IMR-90 (cell line): ENCODE results near the gene SPACA6. TPM values are rescaled to one million over a fixed set of nuclear protein-coding genes. Genes with fewer than 3 reads are reported as not detected.

Experiments
- ATAC-seq: fragments of 200-7000 bp; cut with Tn5 transposase; 2 replicates; pipeline ENCODE4 v1.9.1; 2020; ENCODE audit warnings: low read depth, mild to moderate bottlenecking, moderate library complexity
- BruUV-seq: library from RNA; stranded (reverse); fragments of 400-500 nt; replicated peaks from 2 replicates; lab custom pipeline; 2021; lab: Mats Ljungman, UMichigan
- CTCF ChIA-PET: fragments of 300-600 bp; formaldehyde crosslinking; extraction: SDS; loops from one replicate; lab custom pipeline; 2021; ENCODE audit warnings: antibody characterized with exemption; lab: Yijun Ruan, JAX
- POLR2A ChIA-PET: fragments of 300-600 bp; sonication (Branson Sonifier 250); formaldehyde crosslinking; loops from one replicate; lab custom pipeline; 2022; ENCODE audit warnings: antibody characterized with exemption; ENCODE audit not compliant: unreplicated experiment; lab: Charles Lee
- DNase-seq: peaks from one replicate; pipeline ENCODE4 v3.0.0; 2013
- H2AFZ ChIP-seq: replicated peaks from 2 replicates; pipeline ENCODE3; 2013; ENCODE audit warnings: low read length, mild to moderate bottlenecking; ENCODE audit not compliant: poor library complexity
- H2AK5ac ChIP-seq: 2 replicates; pipeline ENCODE4 v1.6.1; 2013; ENCODE audit warnings: low read depth, low read length, inconsistent platforms
- H2AK9ac ChIP-seq: replicated peaks from 2 replicates; pipeline ENCODE3; 2013; ENCODE audit warnings: mild to moderate bottlenecking, low read depth, low read length, moderate library complexity; ENCODE audit not compliant: poor library complexity
- H2BK120ac ChIP-seq: 2 replicates; pipeline ENCODE4 v1.6.1; 2013; ENCODE audit warnings: low read depth, low read length, inconsistent platforms
- H2BK15ac ChIP-seq: 3 replicates; pipeline ENCODE4 v1.6.1; 2013; ENCODE audit warnings: low read depth, low read length, inconsistent platforms
- H2BK20ac ChIP-seq: 2 replicates; pipeline ENCODE4 v1.6.1; 2013; ENCODE audit warnings: low read depth, mild to moderate bottlenecking, inconsistent platforms, low read length, moderate library complexity
- H2BK5ac ChIP-seq: 2 replicates; pipeline ENCODE4 v1.6.1; 2013; ENCODE audit warnings: mild to moderate bottlenecking, low read depth, low read length, inconsistent platforms; ENCODE audit not compliant: poor library complexity, severe bottlenecking
- H3K14ac ChIP-seq: replicated peaks from 2 replicates; pipeline ENCODE4 v1.6.1; 2013; ENCODE audit warnings: low read depth, low read length, inconsistent platforms
- H3K18ac ChIP-seq: 2 replicates; pipeline ENCODE4 v1.6.1; 2013; ENCODE audit warnings: low read depth, low read length, control low read depth
- H3K23ac ChIP-seq: 2 replicates; pipeline ENCODE4 v1.6.1; 2013; ENCODE audit warnings: low read depth, low read length, inconsistent platforms
- H3K27ac ChIP-seq: 2 replicates; pipeline ENCODE4 v1.5.1; 2013; ENCODE audit warnings: mild to moderate bottlenecking, control low read depth, low read length; ENCODE audit not compliant: insufficient read depth
- H3K27me3 ChIP-seq: 2 replicates; pipeline ENCODE4 v1.6.1; 2013; ENCODE audit warnings: low read length; ENCODE audit not compliant: control insufficient read depth, insufficient read depth
- H3K36me3 ChIP-seq: 2 replicates; pipeline ENCODE4 v1.6.1; 2013; ENCODE audit warnings: low read length, mixed read lengths; ENCODE audit not compliant: control insufficient read depth, insufficient read depth
- H3K4ac ChIP-seq: 2 replicates; pipeline ENCODE4 v1.6.1; 2013; ENCODE audit warnings: low read depth, low read length, inconsistent platforms
- H3K4me1 ChIP-seq: 2 replicates; pipeline ENCODE4 v1.6.1; 2013; ENCODE audit warnings: low read length, mixed read lengths; ENCODE audit not compliant: control insufficient read depth, insufficient read depth
- H3K4me2 ChIP-seq: 2 replicates; pipeline ENCODE4 v1.6.1; 2013; ENCODE audit warnings: low read depth, mild to moderate bottlenecking, control low read depth, low read length, moderate library complexity
- H3K4me3 ChIP-seq: 2 replicates; pipeline ENCODE4 v1.5.1; 2013; ENCODE audit warnings: low read depth, mild to moderate bottlenecking, control low read depth, low read length, moderate library complexity; ENCODE audit not compliant: insufficient read depth
- H3K56ac ChIP-seq: 2 replicates; pipeline ENCODE4 v1.6.1; 2013; ENCODE audit warnings: low read length, inconsistent platforms; ENCODE audit not compliant: insufficient read depth; ENCODE audit errors: extremely low read depth
- H3K79me1 ChIP-seq, 2 experiments: 2 replicates each; pipeline ENCODE4 v1.6.1; 2013; ENCODE audit warnings: low read length in 2 of 2, inconsistent platforms in 1 of 2, low read depth in 1 of 2
- H3K9ac ChIP-seq: 2 replicates; pipeline ENCODE4 v1.6.1; 2013; ENCODE audit warnings: low read depth, low read length, control low read depth
- H3K9me1 ChIP-seq: 2 replicates; pipeline ENCODE4 v1.6.1; 2013; ENCODE audit warnings: low read length, inconsistent platforms; ENCODE audit not compliant: insufficient read depth
- H3K9me3 ChIP-seq: 2 replicates; pipeline ENCODE4 v1.6.1; 2013; ENCODE audit warnings: low read length; ENCODE audit not compliant: control insufficient read depth, insufficient read depth
- H4K20me1 ChIP-seq: 2 replicates; pipeline ENCODE4 v1.6.1; 2013; ENCODE audit warnings: low read length, inconsistent platforms; ENCODE audit not compliant: insufficient read depth
- H4K5ac ChIP-seq: 2 replicates; pipeline ENCODE4 v1.6.1; 2013; ENCODE audit warnings: mild to moderate bottlenecking, low read depth, low read length, control low read depth
- H4K8ac ChIP-seq, 2 experiments: 2 replicates each; pipeline ENCODE4 v1.6.1; 2013; ENCODE audit warnings: low read depth in 2 of 2, low read length in 2 of 2, control low read depth in 1 of 2, inconsistent platforms in 1 of 2
- H4K91ac ChIP-seq: 2 replicates; pipeline ENCODE4 v1.6.1; 2013; ENCODE audit warnings: low read depth, low read length, inconsistent platforms; ENCODE audit not compliant: insufficient read depth
- CEBPB ChIP-seq: IDR thresholded peaks from 2 replicates; pipeline ENCODE4 v1.6.1; 2012; ENCODE audit warnings: low read depth, low read length, improper control_type of control experiment
- WGBS, 2 experiments: methylation state at CpG; one replicate each; pipeline versions ENCODE4 v1.1.5 to v1.1.7; 2013; ENCODE audit warnings: missing lambda C conversion rate in 2 of 2; ENCODE audit not compliant: insufficient read length in 1 of 2; ENCODE audit errors: extremely low coverage in 2 of 2; 5-methylcytosine and 5-hydroxymethylcytosine counted together
- dilution Hi-C: fragments of 300-500 bp; cut with HindIII; formaldehyde crosslinking; loops from one replicate; pipeline ENCODE4 v1.14.3; 2018; ENCODE audit warnings: low sequenced_read_pairs; ENCODE audit not compliant: unreplicated experiment
- in situ Hi-C: fragments of 300-500 bp; cut with MboI; formaldehyde crosslinking; loops from 3 replicates; pipeline ENCODE4 v1.14.3; 2019; ENCODE audit warnings: low sequenced_read_pairs, inconsistent platforms, mixed read lengths
- intact Hi-C: fragments of 100-400 bp; cut with micrococcal nuclease; formaldehyde crosslinking; loops from 2 replicates; pipeline ENCODE4 v1.10.0; 2022
- polyA plus RNA-seq, 3 experiments: library from polyadenylated mRNA; depleted of rRNA; stranded (reverse); fragments of >200 nt; gene quantifications; 2 replicates each; pipeline ENCODE4 v1.2.3, GENCODE V29; 2012; ENCODE audit warnings: low replicate concordance in 1 of 3
- total RNA-seq: library from RNA; depleted of rRNA; stranded (reverse); fragments of >200 nt; gene quantifications from 2 replicates; pipeline ENCODE4 v1.2.3, GENCODE V29; 2012
- TF ChIP-seq, protein P1 (sequence below): fragments of 150-350 bp; IDR thresholded peaks from 2 replicates; pipeline ENCODE4 v1.6.1; 2017; ENCODE audit warnings: mild to moderate bottlenecking, antibody characterized with exemption, low read length, low read depth

The SPACA6 gene
- total and polyA plus RNA-seq, 2 of the 4 experiments (the other 2 are of a cell fraction), result 1.3 to 13.6 TPM

DNA sequence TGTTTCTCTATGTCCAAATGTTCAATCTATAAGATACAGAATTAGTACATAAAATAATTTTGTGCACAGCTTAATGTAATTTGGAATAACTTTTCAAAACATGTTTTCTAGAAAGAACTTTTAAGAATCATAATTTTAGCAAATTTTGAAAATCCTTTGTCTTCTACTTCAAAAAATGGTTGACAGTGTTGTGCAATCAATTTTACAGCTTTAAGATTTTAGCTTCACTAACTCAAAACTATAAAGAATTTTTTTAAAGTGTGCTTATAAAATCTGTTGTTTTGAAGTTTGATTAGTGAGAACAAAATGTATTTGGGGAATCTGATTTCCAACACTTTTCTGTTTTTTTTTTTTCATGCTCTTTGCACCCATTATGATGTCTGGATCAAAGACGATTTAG is 12.7 kb upstream of the SPACA6 start:
- Histone ChIP-seq H3K56ac (no peak overlapping the region), H4K8ac (no peak overlapping the region), H3K36me3 (no peaks in the 10 kb centered on the region), H3K14ac (no peak overlapping the region), H2AFZ (no peak overlapping the region), H3K4me3 (no peak overlapping the region), H4K5ac (no peak overlapping the region), H3K4ac (no peak overlapping the region), H3K9me3 (no peaks in the 10 kb centered on the region), H2BK15ac (no peak overlapping the region), H3K27ac (no peak overlapping the region), H2BK120ac (no peak overlapping the region), H2AK9ac (no peak overlapping the region), H2BK5ac (no peak overlapping the region), H4K91ac (no peak overlapping the region), H4K20me1 (no peaks in the 10 kb centered on the region), H3K79me1 (no peaks in the 10 kb centered on the region), H2AK5ac (no peak overlapping the region), H2BK20ac (no peak overlapping the region), H3K4me2 (no peak overlapping the region), H3K27me3 (no peaks in the 10 kb centered on the region; the same call in 1 of the 2 replicates), H3K23ac (no peak overlapping the region), H3K9me1 (no peaks in the 10 kb centered on the region), H3K9ac (no peak overlapping the region), H3K18ac (no peak overlapping the region), H3K4me1 (no peaks in the 10 kb centered on the region)
- ATAC-seq (no peak), DNase-seq (no peak)
- ChIA-PET POLR2A (no interaction called here), CTCF (interaction anchor here (0.6 kb wide), 1 partner anchor 20 kb away, joined by 5 read pairs; no protein-coding TSS in a partner anchor)
- intact Hi-C loops (no loop called here), in situ Hi-C loops (no loop called here), dilution Hi-C loops (no loop called here)
- WGBS, 2 experiments, result no CpG with 5 or more reads among the region's 1 CpG
- no TSS peak for BruUV-seq
- TF ChIP-seq, protein P1, sequence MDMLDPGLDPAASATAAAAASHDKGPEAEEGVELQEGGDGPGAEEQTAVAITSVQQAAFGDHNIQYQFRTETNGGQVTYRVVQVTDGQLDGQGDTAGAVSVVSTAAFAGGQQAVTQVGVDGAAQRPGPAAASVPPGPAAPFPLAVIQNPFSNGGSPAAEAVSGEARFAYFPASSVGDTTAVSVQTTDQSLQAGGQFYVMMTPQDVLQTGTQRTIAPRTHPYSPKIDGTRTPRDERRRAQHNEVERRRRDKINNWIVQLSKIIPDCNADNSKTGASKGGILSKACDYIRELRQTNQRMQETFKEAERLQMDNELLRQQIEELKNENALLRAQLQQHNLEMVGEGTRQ, result no peak
- TF ChIP-seq CEBPB, result peak; percentile 64
